Prostate gland (tissue), 2 donors: ENCODE measurements around the gene MARK3.

Experiments
- POLR2A ChIP-seq: fragments of 450-650 bp; IDR thresholded peaks from one replicate; pipeline ENCODE4 v1.6.1; 2016; ENCODE audit warnings: antibody characterized with exemption, mild to moderate bottlenecking
- POLR2AphosphoS5 ChIP-seq: sonication (generic); formaldehyde crosslinking; IDR thresholded peaks from one replicate; pipeline ENCODE4 v1.6.1; 2017; ENCODE audit warnings: antibody characterized with exemption
- TF ChIP-seq, protein P1 (sequence below), 4 experiments: fragments of 200-600 bp in 2 of 4; fragments of 450-650 bp in 2 of 4; sonication (generic) in 2 of 4; IDR thresholded peaks; 1 replicate in 3 of 4; 2 replicates in 1 of 4; pipeline ENCODE4 v1.5.1; 2016 to 2019; ENCODE audit warnings: antibody characterized with exemption in 4 of 4, mild to moderate bottlenecking in 2 of 4, moderate library complexity in 2 of 4

- TF ChIP-seq, protein P1, sequence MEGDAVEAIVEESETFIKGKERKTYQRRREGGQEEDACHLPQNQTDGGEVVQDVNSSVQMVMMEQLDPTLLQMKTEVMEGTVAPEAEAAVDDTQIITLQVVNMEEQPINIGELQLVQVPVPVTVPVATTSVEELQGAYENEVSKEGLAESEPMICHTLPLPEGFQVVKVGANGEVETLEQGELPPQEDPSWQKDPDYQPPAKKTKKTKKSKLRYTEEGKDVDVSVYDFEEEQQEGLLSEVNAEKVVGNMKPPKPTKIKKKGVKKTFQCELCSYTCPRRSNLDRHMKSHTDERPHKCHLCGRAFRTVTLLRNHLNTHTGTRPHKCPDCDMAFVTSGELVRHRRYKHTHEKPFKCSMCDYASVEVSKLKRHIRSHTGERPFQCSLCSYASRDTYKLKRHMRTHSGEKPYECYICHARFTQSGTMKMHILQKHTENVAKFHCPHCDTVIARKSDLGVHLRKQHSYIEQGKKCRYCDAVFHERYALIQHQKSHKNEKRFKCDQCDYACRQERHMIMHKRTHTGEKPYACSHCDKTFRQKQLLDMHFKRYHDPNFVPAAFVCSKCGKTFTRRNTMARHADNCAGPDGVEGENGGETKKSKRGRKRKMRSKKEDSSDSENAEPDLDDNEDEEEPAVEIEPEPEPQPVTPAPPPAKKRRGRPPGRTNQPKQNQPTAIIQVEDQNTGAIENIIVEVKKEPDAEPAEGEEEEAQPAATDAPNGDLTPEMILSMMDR (IDR thresholded peaks at IDR 0.05), result no peak
- TF ChIP-seq POLR2AphosphoS5, result no peak
- no peak for TF ChIP-seq POLR2A
These were observed 118.1 kb downstream of the MARK3 start for GRCh38 chr14:103503296-103503695.
